Smooth muscle cell (in vitro differentiated cells): ENCODE measurements around the gene NAPA. TPM values are rescaled to one million over a fixed set of nuclear protein-coding genes. Genes with fewer than 3 reads are reported as not detected.
"Not testable (repeated sequence)": the region's sequence is repeated elsewhere in the genome, so short reads cannot be mapped to it uniquely, and the experiment has no call there.

Experiments used
- DNase-seq: peaks from one replicate; lab custom pipeline; 2025; ENCODE audit not compliant: unreplicated experiment; lab: John Stamatoyannopoulos, UW
- H2AFZ ChIP-seq: fragments of 200-600 bp; sonication (generic); 2 replicates; pipeline ENCODE4 v1.6.0; 2016; ENCODE audit warnings: antibody characterized with exemption, low read depth, mild to moderate bottlenecking
- H3F3A ChIP-seq: fragments of 200-600 bp; sonication (generic); 2 replicates; pipeline ENCODE4 v1.6.0; 2017; ENCODE audit warnings: antibody characterized with exemption, low read depth
- H3K27ac ChIP-seq: fragments of 200-600 bp; sonication (generic); 2 replicates; pipeline ENCODE4 v1.5.1; 2016; ENCODE audit warnings: low read depth, mild to moderate bottlenecking
- H3K27me3 ChIP-seq: fragments of 200-600 bp; sonication (generic); 2 replicates; pipeline ENCODE4 v1.6.1; 2016; ENCODE audit warnings: low read depth, mild to moderate bottlenecking
- H3K36me3 ChIP-seq: fragments of 200-600 bp; sonication (generic); 2 replicates; pipeline ENCODE4 v1.5.1; 2016; ENCODE audit warnings: low read depth
- H3K4me1 ChIP-seq: fragments of 200-600 bp; sonication (generic); 2 replicates; pipeline ENCODE4 v1.5.1; 2016; ENCODE audit warnings: low read depth
- H3K4me2 ChIP-seq: fragments of 200-600 bp; sonication (generic); 2 replicates; pipeline ENCODE4 v1.6.0; 2016; ENCODE audit warnings: mild to moderate bottlenecking
- H3K4me3 ChIP-seq: fragments of 200-600 bp; sonication (generic); 2 replicates; pipeline ENCODE4 v1.5.1; 2016; ENCODE audit warnings: mild to moderate bottlenecking
- H3K79me2 ChIP-seq: fragments of 200-600 bp; sonication (generic); 2 replicates; pipeline ENCODE4 v1.6.0; 2016; ENCODE audit warnings: low read depth, mild to moderate bottlenecking
- H3K9ac ChIP-seq: fragments of 200-600 bp; sonication (generic); 2 replicates; pipeline ENCODE4 v1.6.0; 2016; ENCODE audit warnings: low read depth
- H3K9me3 ChIP-seq: fragments of 200-600 bp; sonication (generic); replicated peaks from 2 replicates; pipeline ENCODE4 v1.5.1; 2016; ENCODE audit warnings: low read depth
- H4K20me1 ChIP-seq: fragments of 200-600 bp; sonication (generic); 2 replicates; pipeline ENCODE4 v1.6.0; 2016; ENCODE audit warnings: low read depth
- CTCF ChIP-seq: fragments of 200-600 bp; sonication (generic); IDR thresholded peaks from 2 replicates; pipeline ENCODE4 v1.5.1; 2017; ENCODE audit warnings: borderline replicate concordance, mild to moderate bottlenecking, antibody characterized with exemption; ENCODE audit not compliant: insufficient read depth, poor library complexity, severe bottlenecking
- WGBS: methylation state at CpG from one replicate; pipeline ENCODE4 v1.1.7; 2016; ENCODE audit warnings: low lambda C conversion rate; 5-methylcytosine and 5-hydroxymethylcytosine counted together
- polyA plus RNA-seq: library from polyadenylated mRNA; unstranded; fragments of >200 nt; fragmentation: Nextera tagmentation; extraction: Ambion mirVana; gene quantifications from 2 replicates; pipeline ENCODE4 v1.2.1, GENCODE V29; 2016
- total RNA-seq: library from RNA; depleted of rRNA; stranded (reverse); fragments of >200 nt; gene quantifications from 2 replicates; pipeline ENCODE4 v1.2.3, GENCODE V29; 2014

Gene NAPA
- total and polyA plus RNA-seq, 2 experiments from 2014 or later, result 65.0 to 78.7 TPM

- Histone ChIP-seq H2AFZ (no peak overlapping the region), H3F3A (peaks cover 4% of the 10 kb centered on the region), H3K4me3 (no peak overlapping the region), H3K4me2 (no peak overlapping the region), H3K27ac (no peak overlapping the region), H3K27me3 (no peaks in the 10 kb centered on the region), H3K9ac (no peak overlapping the region), H3K79me2 (no peaks in the 10 kb centered on the region), H3K9me3 (no peaks in the 10 kb centered on the region), H3K4me1 (no peaks in the 10 kb centered on the region), H3K36me3 (no peaks in the 10 kb centered on the region), H4K20me1 (no peaks in the 10 kb centered on the region)
- TF ChIP-seq CTCF, result no peak
- DNase-seq, result no peak
- 96% methylated on average over 18 of the region's 19 CpGs for WGBS
Observed at GRCh38 chr19:47487551-47488515, 27.0 kb downstream of the NAPA start.

- no peak for TF ChIP-seq CTCF
- WGBS, result 98% methylated on average over 9 of the region's 9 CpGs
Observed at GRCh38 chr19:47486900-47487299, 28.0 kb downstream of the NAPA start.

GRCh38 chr19:47486220-47486619 lies 28.6 kb downstream of the NAPA start:
- not testable (repeated sequence) for H3K9me3 ChIP-seq, H3K27me3 ChIP-seq, H3K4me3 ChIP-seq, H3K79me2 ChIP-seq, H3K27ac ChIP-seq, DNase-seq, H2AFZ ChIP-seq, H4K20me1 ChIP-seq, H3K4me2 ChIP-seq, H3K9ac ChIP-seq, H3F3A ChIP-seq, H3K4me1 ChIP-seq, H3K36me3 ChIP-seq
- WGBS, result 95% methylated on average over 13 of the region's 13 CpGs

More at GRCh38 chr19:47486900-47487299, 28.0 kb downstream of the NAPA start:
- H3K9me3 ChIP-seq, result no peaks in the 10 kb centered on the region
- no peaks in the 10 kb centered on the region for H3K27me3 ChIP-seq
- no peak overlapping the region for H3K4me3 ChIP-seq
- H3K79me2 ChIP-seq, result no peaks in the 10 kb centered on the region
- H3K36me3 ChIP-seq, result no peaks in the 10 kb centered on the region
- no peak for DNase-seq
- no peaks in the 10 kb centered on the region for H3K4me1 ChIP-seq
- peaks cover 4% of the 10 kb centered on the region for H3F3A ChIP-seq
- no peak overlapping the region for H2AFZ ChIP-seq
- H4K20me1 ChIP-seq, result no peaks in the 10 kb centered on the region
- H3K9ac ChIP-seq, result no peak overlapping the region
- no peak overlapping the region for H3K27ac ChIP-seq
- no peak overlapping the region for H3K4me2 ChIP-seq

GRCh38 chr19:47485210-47485609 lies 29.7 kb downstream of the NAPA start:
- Histone ChIP-seq H3K79me2 (no peaks in the 10 kb centered on the region), H2AFZ (no peak overlapping the region), H3F3A (peaks cover 4% of the 10 kb centered on the region), H3K4me3 (no peak overlapping the region), H4K20me1 (no peaks in the 10 kb centered on the region), H3K4me2 (peak overlapping the region; percentile 95), H3K4me1 (no peaks in the 10 kb centered on the region), H3K27ac (no peak overlapping the region), H3K9ac (no peak overlapping the region), H3K27me3 (no peaks in the 10 kb centered on the region), H3K9me3 (no peaks in the 10 kb centered on the region), H3K36me3 (no peaks in the 10 kb centered on the region)
- TF ChIP-seq CTCF, result no peak
- WGBS, result 94% methylated on average over 6 of the region's 6 CpGs
- DNase-seq, result no peak
